OCI-LY1 (cell line): Measurements from ENCODE around the gene COBL.

Experiments used
- H2AFZ ChIP-seq: fragments of 200-600 bp; sonication (generic), shearing (Covaris generic); 2 replicates; pipeline ENCODE4 v1.6.0; 2014; ENCODE audit warnings: antibody characterized with exemption, mild to moderate bottlenecking, low read length
- H3F3A ChIP-seq: fragments of 200-600 bp; sonication (generic), shearing (Covaris generic); 2 replicates; pipeline ENCODE4 v1.6.0; 2014; ENCODE audit warnings: mild to moderate bottlenecking, antibody characterized with exemption, low read length, moderate library complexity; ENCODE audit not compliant: insufficient read depth
- H3K27ac ChIP-seq: fragments of 200-600 bp; sonication (generic); 2 replicates; pipeline ENCODE4 v1.5.1; 2014; ENCODE audit warnings: low read length, mixed run types, mild to moderate bottlenecking, low read depth; ENCODE audit not compliant: poor library complexity, severe bottlenecking
- H3K27me3 ChIP-seq: fragments of 200-600 bp; sonication (generic); 2 replicates; pipeline ENCODE4 v1.6.0; 2014; ENCODE audit warnings: antibody characterized with exemption, mild to moderate bottlenecking, low read length, moderate library complexity; ENCODE audit not compliant: insufficient read depth
- H3K36me3 ChIP-seq: fragments of 200-600 bp; sonication (generic); 2 replicates; pipeline ENCODE4 v1.6.1; 2014; ENCODE audit warnings: mild to moderate bottlenecking, antibody characterized with exemption, low read length, moderate library complexity, mixed read lengths; ENCODE audit not compliant: insufficient read depth
- H3K4me1 ChIP-seq: fragments of 200-600 bp; sonication (generic); 2 replicates; pipeline ENCODE4 v1.5.1; 2014; ENCODE audit warnings: mild to moderate bottlenecking, low read length, moderate library complexity; ENCODE audit not compliant: insufficient read depth, severe bottlenecking
- H3K4me2 ChIP-seq: fragments of 200-600 bp; sonication (generic), shearing (Covaris generic); 2 replicates; pipeline ENCODE4 v1.6.1; 2014; ENCODE audit warnings: low read length
- H3K4me3 ChIP-seq: fragments of 200-600 bp; sonication (generic); 2 replicates; pipeline ENCODE4 v1.5.1; 2014; ENCODE audit warnings: low read length, low read depth, mild to moderate bottlenecking, mixed read lengths; ENCODE audit not compliant: poor library complexity, severe bottlenecking
- H3K79me2 ChIP-seq: fragments of 200-600 bp; shearing (Covaris generic); 2 replicates; pipeline ENCODE4 v1.6.1; 2016; ENCODE audit warnings: mixed run types, low read length, mixed read lengths; ENCODE audit not compliant: insufficient read depth
- H3K9ac ChIP-seq: fragments of 200-600 bp; sonication (generic), shearing (Covaris generic); 2 replicates; pipeline ENCODE4 v1.6.1; 2014; ENCODE audit warnings: mild to moderate bottlenecking, low read length, mixed read lengths
- H3K9me2 ChIP-seq: fragments of 200-600 bp; sonication (generic), shearing (Covaris generic); 2 replicates; pipeline ENCODE4 v1.6.1; 2014; ENCODE audit warnings: low read depth, mild to moderate bottlenecking, low read length, mixed read lengths
- H3K9me3 ChIP-seq: fragments of 200-600 bp; shearing (Covaris generic); 2 replicates; pipeline ENCODE4 v1.6.1; 2014; ENCODE audit warnings: low read length, mixed read lengths
- H4K20me1 ChIP-seq: fragments of 200-600 bp; sonication (generic), shearing (Covaris generic); 2 replicates; pipeline ENCODE4 v1.6.0; 2016; ENCODE audit warnings: mild to moderate bottlenecking, low read length; ENCODE audit not compliant: insufficient read depth
- CTCF ChIP-seq: fragments of 200-600 bp; sonication (generic), shearing (Covaris generic); IDR thresholded peaks from 2 replicates; pipeline ENCODE4 v1.5.1; 2017; ENCODE audit warnings: mild to moderate bottlenecking, antibody characterized with exemption, low read length, moderate library complexity, mixed read lengths
- EZH2 ChIP-seq: fragments of 200-600 bp; sonication (generic), shearing (Covaris generic); IDR thresholded peaks from 2 replicates; pipeline ENCODE4 v1.8.0; 2017; ENCODE audit warnings: borderline replicate concordance, mixed run types, mild to moderate bottlenecking, antibody characterized with exemption, low read length, moderate library complexity, mixed read lengths

COBL gene

GRCh38 chr7:51311166-51311565, 5.4 kb downstream of the COBL start:
- no peaks in the 10 kb centered on the region for H3F3A ChIP-seq
- no peaks in the 10 kb centered on the region for H3K36me3 ChIP-seq
- H2AFZ ChIP-seq, result no peak overlapping the region
- no peaks in the 10 kb centered on the region for H3K79me2 ChIP-seq
- no peaks in the 10 kb centered on the region for H3K9me2 ChIP-seq
- H3K4me3 ChIP-seq, result no peak overlapping the region
- no peak overlapping the region for H3K27ac ChIP-seq
- TF ChIP-seq CTCF, result no peak
- no peak for TF ChIP-seq EZH2
- no peaks in the 10 kb centered on the region for H3K27me3 ChIP-seq
- no peak overlapping the region for H3K9ac ChIP-seq
- H3K4me2 ChIP-seq, result no peak overlapping the region
- H4K20me1 ChIP-seq, result no peaks in the 10 kb centered on the region
- H3K4me1 ChIP-seq, result no peaks in the 10 kb centered on the region
- no peaks in the 10 kb centered on the region for H3K9me3 ChIP-seq

GRCh38 chr7:51310131-51310583, 6.5 kb downstream of the COBL start:
- Histone ChIP-seq H3K4me3 (no peak overlapping the region), H4K20me1 (no peaks in the 10 kb centered on the region), H3K27ac (no peak overlapping the region), H3K4me2 (no peak overlapping the region), H2AFZ (no peak overlapping the region), H3K36me3 (no peaks in the 10 kb centered on the region), H3K79me2 (no peaks in the 10 kb centered on the region), H3F3A (no peaks in the 10 kb centered on the region), H3K4me1 (no peaks in the 10 kb centered on the region), H3K9ac (no peak overlapping the region), H3K9me3 (no peaks in the 10 kb centered on the region), H3K27me3 (no peaks in the 10 kb centered on the region; the same call in 1 of the 2 replicates), H3K9me2 (no peaks in the 10 kb centered on the region)
- TF ChIP-seq EZH2 (no peak), CTCF (no peak)

GRCh38 chr7:51309361-51310130, 7.1 kb downstream of the COBL start:
- Histone ChIP-seq H3K27me3 (no peaks in the 10 kb centered on the region; the same call in 1 of the 2 replicates), H2AFZ (no peak overlapping the region), H3K4me3 (no peak overlapping the region), H3K79me2 (no peaks in the 10 kb centered on the region), H3K9me2 (no peaks in the 10 kb centered on the region), H3F3A (no peaks in the 10 kb centered on the region), H3K4me2 (no peak overlapping the region), H3K27ac (no peak overlapping the region), H3K9me3 (no peaks in the 10 kb centered on the region), H3K9ac (no peak overlapping the region), H3K36me3 (no peaks in the 10 kb centered on the region), H4K20me1 (no peaks in the 10 kb centered on the region), H3K4me1 (no peaks in the 10 kb centered on the region)
- TF ChIP-seq EZH2, result no peak
- TF ChIP-seq CTCF, result no peak
